Endothelial cell of umbilical vein (primary cell): ENCODE data around the gene REEP3. TPM values are rescaled to one million over a fixed set of nuclear protein-coding genes. Genes with fewer than 3 reads are reported as not detected.

ENCODE experiments used
- BruUV-seq: library from RNA; stranded (reverse); fragments of 400-500 nt; replicated peaks from 2 replicates; lab custom pipeline; 2021; lab: Mats Ljungman, UMichigan
- CTCF ChIA-PET: fragments of 300-600, 350-600 bp; sonication (Branson Sonifier 250); formaldehyde crosslinking; loops from one replicate; lab custom pipeline; 2021; ENCODE audit warnings: antibody characterized with exemption, inconsistent platforms; lab: Charles Lee
- POLR2A ChIA-PET: fragments of 300-600, 350-600 bp; sonication (Branson Sonifier 250); formaldehyde crosslinking; loops from one replicate; lab custom pipeline; 2021; ENCODE audit warnings: antibody characterized with exemption, inconsistent platforms; lab: Charles Lee
- DNase-seq: peaks from one replicate; pipeline ENCODE4 v3.0.0-alpha.2; 2011; ENCODE audit warnings: low read depth, low spot score
- FAIRE-seq: peaks from 2 replicates; lab custom pipeline; 2011; peaks lifted over from hg19 to GRCh38; lab: Jason Lieb, UNC
- H2AFZ ChIP-seq: 2 replicates; pipeline ENCODE4 v1.6.0; 2012; ENCODE audit warnings: low read depth, low read length, control low read depth, inconsistent platforms
- H3K27ac ChIP-seq: 2 replicates; pipeline ENCODE4 v1.5.1; 2011; ENCODE audit warnings: low read depth, mild to moderate bottlenecking, control low read depth, low read length, moderate library complexity; ENCODE audit not compliant: insufficient read depth
- H3K27me3 ChIP-seq, 2 experiments: 2 replicates each; pipeline versions ENCODE4 v1.6.0 to v1.6.1; 2011; ENCODE audit warnings: low read length in 2 of 2, mixed read lengths in 1 of 2; ENCODE audit not compliant: control insufficient read depth in 2 of 2, insufficient read depth in 2 of 2
- H3K36me3 ChIP-seq, 2 experiments: 2 replicates in 1 of 2; 3 replicates in 1 of 2; pipeline ENCODE4 v1.5.1; 2011; ENCODE audit warnings: low read length in 2 of 2, mild to moderate bottlenecking in 1 of 2, moderate library complexity in 1 of 2; ENCODE audit not compliant: control insufficient read depth in 2 of 2, insufficient read depth in 2 of 2; ENCODE audit errors: extremely low read depth in 1 of 2
- H3K4me1 ChIP-seq: 3 replicates; pipeline ENCODE4 v1.5.1; 2011; ENCODE audit warnings: mild to moderate bottlenecking, low read length; ENCODE audit not compliant: control insufficient read depth, insufficient read depth; ENCODE audit errors: extremely low read depth
- H3K4me2 ChIP-seq: 2 replicates; pipeline ENCODE4 v1.6.1; 2011; ENCODE audit warnings: low read length, control low read depth, mixed read lengths; ENCODE audit not compliant: insufficient read depth
- H3K4me3 ChIP-seq, 3 experiments: fragments of 200-600 bp in 1 of 3; sonication (generic), shearing (Covaris generic) in 1 of 3; replicated peaks in 1 of 3; 2 replicates each; pipeline ENCODE4 v1.5.1; 2011 to 2016; ENCODE audit warnings: control low read depth in 3 of 3, low read length in 3 of 3, mild to moderate bottlenecking in 2 of 3, inconsistent platforms in 1 of 3, low read depth in 1 of 3, moderate library complexity in 1 of 3; ENCODE audit not compliant: insufficient read depth in 1 of 3
- H3K79me2 ChIP-seq: 2 replicates; pipeline ENCODE4 v1.6.0; 2012; ENCODE audit warnings: low read length, inconsistent platforms; ENCODE audit not compliant: control insufficient read depth, insufficient read depth
- H3K9ac ChIP-seq: replicated peaks from 2 replicates; pipeline ENCODE3; 2011; ENCODE audit warnings: low read length, control low read depth; ENCODE audit not compliant: insufficient read depth; ENCODE audit errors: extremely low read depth
- H3K9me1 ChIP-seq: replicated peaks from 3 replicates; pipeline ENCODE4 v1.6.0; 2011; ENCODE audit warnings: mild to moderate bottlenecking, low read length; ENCODE audit not compliant: control insufficient read depth, insufficient read depth; ENCODE audit errors: extremely low read depth
- H3K9me3 ChIP-seq: replicated peaks from 2 replicates; pipeline ENCODE4 v1.5.1; 2012; ENCODE audit warnings: low read length, inconsistent platforms; ENCODE audit not compliant: control insufficient read depth, insufficient read depth
- H4K20me1 ChIP-seq: replicated peaks from 2 replicates; pipeline ENCODE3; 2011; ENCODE audit warnings: mild to moderate bottlenecking, low read length; ENCODE audit not compliant: control insufficient read depth, insufficient read depth; ENCODE audit errors: extremely low read depth
- EZH2 ChIP-seq: IDR thresholded peaks from 2 replicates; pipeline ENCODE4 v1.6.1; 2012; ENCODE audit warnings: borderline replicate concordance, low read depth, mild to moderate bottlenecking, moderate library complexity, low read length, inconsistent platforms; ENCODE audit not compliant: severe bottlenecking
- FOS ChIP-seq: IDR thresholded peaks from 2 replicates; pipeline ENCODE4 v1.6.1; 2011; ENCODE audit warnings: mild to moderate bottlenecking, low read length, moderate library complexity, borderline replicate concordance; ENCODE audit not compliant: insufficient read depth
- GATA2 ChIP-seq: IDR thresholded peaks from 2 replicates; pipeline ENCODE4 v1.7.0; 2011; ENCODE audit warnings: low read depth, mild to moderate bottlenecking, moderate library complexity, mixed read lengths, low read length; ENCODE audit not compliant: insufficient read length, insufficient read depth
- JUN ChIP-seq: IDR thresholded peaks from 2 replicates; pipeline ENCODE4 v1.6.1; 2011; ENCODE audit warnings: borderline replicate concordance, low read depth; ENCODE audit not compliant: insufficient read length, insufficient read depth
- MYC ChIP-seq: IDR thresholded peaks from one replicate; pipeline ENCODE4 v1.6.1; 2011; ENCODE audit warnings: mild to moderate bottlenecking, low read depth, low read length
- POLR2A ChIP-seq: IDR thresholded peaks from 2 replicates; pipeline ENCODE4 v1.6.1; 2012; ENCODE audit warnings: low read depth, mild to moderate bottlenecking, control low read depth, low read length
- POLR2AphosphoS5 ChIP-seq: IDR thresholded peaks from 2 replicates; pipeline ENCODE4 v1.6.1; 2012; ENCODE audit warnings: low read depth, mild to moderate bottlenecking, control low read depth, low read length, moderate library complexity; ENCODE audit not compliant: insufficient read depth
- dilution Hi-C: fragments of 300-500 bp; cut with MboI; formaldehyde crosslinking; loops from one replicate; pipeline ENCODE4 v1.15.0; 2019; ENCODE audit warnings: low sequenced_read_pairs; ENCODE audit not compliant: extremely low pct_ligation_motif_present
- intact Hi-C: fragments of 100-400 bp; cut with micrococcal nuclease; formaldehyde crosslinking; loops from one replicate; pipeline ENCODE4 v1.10.0; 2022
- polyA plus RNA-seq, 4 experiments: library from polyadenylated mRNA; depleted of rRNA in 3 of 4; stranded (reverse) in 3 of 4; unstranded in 1 of 4; fragments of >200 nt; gene quantifications; 2 replicates each; pipeline versions ENCODE4 v1.2.1 to v1.2.3, GENCODE V29; 2011 to 2012; ENCODE audit warnings: missing spikeins in 1 of 4
- total RNA-seq: library from RNA; stranded (reverse); gene quantifications from 2 replicates; pipeline ENCODE4 v1.2.3, GENCODE V29; 2021
- TF ChIP-seq, protein P1 (sequence below), 2 donors: IDR thresholded peaks; 1 replicate in 1 of 2; 2 replicates in 1 of 2; pipeline ENCODE4 v1.5.1; 2011; ENCODE audit warnings: low read length in 2 of 2, mild to moderate bottlenecking in 2 of 2, moderate library complexity in 2 of 2, control low read depth in 1 of 2, inconsistent platforms in 1 of 2, low read depth in 1 of 2; ENCODE audit not compliant: insufficient read depth in 1 of 2; ENCODE audit errors: extremely low read depth in 1 of 2
- TF ChIP-seq, protein P2 (sequence below): IDR thresholded peaks from 2 replicates; pipeline ENCODE4 v1.6.1; 2011; ENCODE audit not compliant: insufficient read depth, insufficient read length

REEP3 gene
- total and polyA plus RNA-seq, 2 donors (not counting 3 experiments of a cell fraction or from before 2014, with no cell fraction given) = 12.3 to 48.3 TPM

DNA sequence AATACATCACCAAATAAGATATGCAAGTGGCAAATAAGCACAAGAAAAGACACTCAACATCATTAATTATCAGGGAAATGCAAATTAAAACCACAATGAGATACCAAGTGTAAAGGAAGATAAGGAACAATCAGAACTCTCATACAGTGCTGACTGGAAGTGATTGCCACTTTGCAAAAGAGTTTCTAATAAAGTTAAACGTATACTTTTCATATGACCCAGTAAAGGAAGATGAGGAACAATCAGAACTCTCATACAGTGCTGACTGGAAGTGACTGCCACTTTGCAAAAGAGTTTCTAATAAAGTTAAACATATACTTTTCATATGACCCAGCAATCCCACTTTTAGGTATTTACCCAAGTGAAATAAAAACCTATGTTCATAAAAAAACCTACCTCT is 43.3 kb upstream of the REEP3 start:
- dilution Hi-C loops (no loop called here), intact Hi-C loops (no loop called here)
- Histone ChIP-seq H3K36me3 (no peaks in the 10 kb centered on the region), H3K27ac (no peak overlapping the region), H3K27me3 (no peaks in the 10 kb centered on the region), H3K9ac (no peak overlapping the region), H3K9me3 (no peaks in the 10 kb centered on the region), H3K79me2 (peaks cover 68% of the 10 kb centered on the region), H3K4me3 (no peak overlapping the region), H3K4me1 (no peaks in the 10 kb centered on the region), H2AFZ (no peak overlapping the region), H4K20me1 (no peaks in the 10 kb centered on the region), H3K9me1 (no peaks in the 10 kb centered on the region), H3K4me2 (no peak overlapping the region)
- POLR2A ChIA-PET = no interaction called here
- TF ChIP-seq, protein P1, sequence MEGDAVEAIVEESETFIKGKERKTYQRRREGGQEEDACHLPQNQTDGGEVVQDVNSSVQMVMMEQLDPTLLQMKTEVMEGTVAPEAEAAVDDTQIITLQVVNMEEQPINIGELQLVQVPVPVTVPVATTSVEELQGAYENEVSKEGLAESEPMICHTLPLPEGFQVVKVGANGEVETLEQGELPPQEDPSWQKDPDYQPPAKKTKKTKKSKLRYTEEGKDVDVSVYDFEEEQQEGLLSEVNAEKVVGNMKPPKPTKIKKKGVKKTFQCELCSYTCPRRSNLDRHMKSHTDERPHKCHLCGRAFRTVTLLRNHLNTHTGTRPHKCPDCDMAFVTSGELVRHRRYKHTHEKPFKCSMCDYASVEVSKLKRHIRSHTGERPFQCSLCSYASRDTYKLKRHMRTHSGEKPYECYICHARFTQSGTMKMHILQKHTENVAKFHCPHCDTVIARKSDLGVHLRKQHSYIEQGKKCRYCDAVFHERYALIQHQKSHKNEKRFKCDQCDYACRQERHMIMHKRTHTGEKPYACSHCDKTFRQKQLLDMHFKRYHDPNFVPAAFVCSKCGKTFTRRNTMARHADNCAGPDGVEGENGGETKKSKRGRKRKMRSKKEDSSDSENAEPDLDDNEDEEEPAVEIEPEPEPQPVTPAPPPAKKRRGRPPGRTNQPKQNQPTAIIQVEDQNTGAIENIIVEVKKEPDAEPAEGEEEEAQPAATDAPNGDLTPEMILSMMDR (IDR thresholded peaks at IDR 0.05; ENCODE audit: extremely low read depth in 1 of 2, insufficient read depth in 1 of 2, low read depth in 1 of 2, low read length in 2 of 2) = no peak
- TF ChIP-seq POLR2AphosphoS5 (no peak), GATA2 (no peak), POLR2A (no peak), MYC (no peak), JUN (no peak), EZH2 (no peak), FOS (no peak)
- TF ChIP-seq, protein P2, sequence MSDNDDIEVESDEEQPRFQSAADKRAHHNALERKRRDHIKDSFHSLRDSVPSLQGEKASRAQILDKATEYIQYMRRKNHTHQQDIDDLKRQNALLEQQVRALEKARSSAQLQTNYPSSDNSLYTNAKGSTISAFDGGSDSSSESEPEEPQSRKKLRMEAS = no peak
- DNase-seq (no peak), FAIRE-seq (no peak)
- CTCF ChIA-PET = interaction anchor here (1.8 kb wide), 1 partner anchor 242 kb away, joined by 5 read pairs; no protein-coding TSS in a partner anchor
- no TSS peak for BruUV-seq
